Nephron (organoid): ENCODE results near the gene NELFA.

Experiments used
- H3K27ac Mint-ChIP-seq, 3 experiments: 2 replicates each; pipeline ENCODE4 v1.8.0; 2020; ENCODE audit warnings: mixed read lengths in 3 of 3, mild to moderate bottlenecking in 2 of 3, moderate library complexity in 1 of 3
- H3K27me3 Mint-ChIP-seq: 2 replicates; pipeline ENCODE4 v1.8.0; 2021; ENCODE audit warnings: low read depth, mild to moderate bottlenecking, moderate library complexity, mixed read lengths
- H3K36me3 Mint-ChIP-seq: 2 replicates; pipeline ENCODE4 v1.8.0; 2020; ENCODE audit warnings: low read depth, mixed read lengths
- H3K4me1 Mint-ChIP-seq: 2 replicates; pipeline ENCODE4 v1.8.0; 2020; ENCODE audit warnings: mixed read lengths
- H3K4me3 Mint-ChIP-seq, 3 experiments: 2 replicates each; pipeline ENCODE4 v1.8.0; 2020; ENCODE audit warnings: mild to moderate bottlenecking in 3 of 3, mixed read lengths in 3 of 3, moderate library complexity in 2 of 3
- H3K9me3 Mint-ChIP-seq: 2 replicates; pipeline ENCODE4 v1.8.0; 2020; ENCODE audit warnings: mixed read lengths
- TF ChIP-seq, protein P1 (sequence below), 3 experiments: fragments of 200-600 bp; sonication (generic); IDR thresholded peaks; one replicate each; pipeline ENCODE4 v1.5.0; 2021; ENCODE audit warnings: antibody characterized with exemption in 3 of 3; ENCODE audit not compliant: unreplicated experiment in 3 of 3

NELFA gene

GRCh38 chr4:2008921-2009650 is at the start of gene NELFA:
Gene NELFA (minus strand): TSS chr4:2008974. CDS start chr4:2008959, 15 bp downstream.
- no peaks in the 10 kb centered on the region for H3K27me3 Mint-ChIP-seq
- TF ChIP-seq, protein P1, sequence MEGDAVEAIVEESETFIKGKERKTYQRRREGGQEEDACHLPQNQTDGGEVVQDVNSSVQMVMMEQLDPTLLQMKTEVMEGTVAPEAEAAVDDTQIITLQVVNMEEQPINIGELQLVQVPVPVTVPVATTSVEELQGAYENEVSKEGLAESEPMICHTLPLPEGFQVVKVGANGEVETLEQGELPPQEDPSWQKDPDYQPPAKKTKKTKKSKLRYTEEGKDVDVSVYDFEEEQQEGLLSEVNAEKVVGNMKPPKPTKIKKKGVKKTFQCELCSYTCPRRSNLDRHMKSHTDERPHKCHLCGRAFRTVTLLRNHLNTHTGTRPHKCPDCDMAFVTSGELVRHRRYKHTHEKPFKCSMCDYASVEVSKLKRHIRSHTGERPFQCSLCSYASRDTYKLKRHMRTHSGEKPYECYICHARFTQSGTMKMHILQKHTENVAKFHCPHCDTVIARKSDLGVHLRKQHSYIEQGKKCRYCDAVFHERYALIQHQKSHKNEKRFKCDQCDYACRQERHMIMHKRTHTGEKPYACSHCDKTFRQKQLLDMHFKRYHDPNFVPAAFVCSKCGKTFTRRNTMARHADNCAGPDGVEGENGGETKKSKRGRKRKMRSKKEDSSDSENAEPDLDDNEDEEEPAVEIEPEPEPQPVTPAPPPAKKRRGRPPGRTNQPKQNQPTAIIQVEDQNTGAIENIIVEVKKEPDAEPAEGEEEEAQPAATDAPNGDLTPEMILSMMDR (IDR thresholded peaks at IDR 0.05; ENCODE audit: unreplicated experiment in 3 of 3), result peak; percentile 38 to 61 (median 51)
- peak within 1 kb of the TSS; percentile 94 to 98 (median 96) for H3K27ac Mint-ChIP-seq
- peaks cover 18% of the 10 kb centered on the region for H3K4me1 Mint-ChIP-seq
- peak within 1 kb of the TSS; percentile 94 to 100 (median 98) for H3K4me3 Mint-ChIP-seq
- H3K9me3 Mint-ChIP-seq, result no peaks in the 10 kb centered on the region
- H3K36me3 Mint-ChIP-seq, result peaks cover 17% of the 10 kb centered on the region

DNA sequence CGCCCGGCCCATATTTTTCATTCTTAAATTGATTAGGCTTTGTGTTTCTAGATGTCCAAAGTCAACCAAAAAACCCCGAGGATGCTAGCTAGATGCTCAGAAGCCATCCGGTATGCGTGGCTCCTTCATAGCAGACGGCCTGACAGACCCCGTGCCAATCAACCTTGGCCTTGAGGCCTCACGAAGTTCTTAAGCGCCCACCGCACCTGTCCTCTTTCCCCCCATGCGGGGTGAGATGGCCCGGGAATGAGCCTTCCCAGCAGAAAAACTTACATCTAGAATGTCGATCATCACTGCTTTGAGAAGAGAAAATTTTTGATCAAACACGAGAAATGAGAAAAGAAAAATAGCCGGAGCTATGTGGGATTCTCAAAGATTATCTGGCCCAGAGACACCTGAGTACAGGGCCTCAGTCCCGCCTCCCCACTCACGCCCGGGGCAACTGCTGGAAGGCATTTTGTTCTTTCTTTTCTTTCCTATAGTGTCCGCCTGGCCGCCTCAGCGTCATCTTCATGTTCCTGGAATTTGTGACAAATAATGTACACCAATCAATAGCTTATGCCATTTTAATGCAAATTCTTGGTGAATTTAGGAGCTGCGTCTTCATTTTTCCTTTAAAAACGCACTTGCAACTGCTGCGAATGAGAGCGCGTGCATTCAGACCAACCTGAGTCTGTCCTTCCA is 48.8 kb upstream of the NELFA start:
- H3K9me3 Mint-ChIP-seq, result peaks cover 2% of the 10 kb centered on the region
- peak overlapping the region; percentile 72 to 85 (median 75) for H3K4me3 Mint-ChIP-seq
- H3K27me3 Mint-ChIP-seq, result peaks cover 49% of the 10 kb centered on the region
- TF ChIP-seq, protein P1 (IDR thresholded peaks at IDR 0.05; ENCODE audit: unreplicated experiment in 3 of 3), result no peak
- peaks cover 4% of the 10 kb centered on the region for H3K4me1 Mint-ChIP-seq
- H3K27ac Mint-ChIP-seq, result peak overlapping the region in 2 of 3 experiments; percentile 77 to 78
- H3K36me3 Mint-ChIP-seq, result no peaks in the 10 kb centered on the region

DNA sequence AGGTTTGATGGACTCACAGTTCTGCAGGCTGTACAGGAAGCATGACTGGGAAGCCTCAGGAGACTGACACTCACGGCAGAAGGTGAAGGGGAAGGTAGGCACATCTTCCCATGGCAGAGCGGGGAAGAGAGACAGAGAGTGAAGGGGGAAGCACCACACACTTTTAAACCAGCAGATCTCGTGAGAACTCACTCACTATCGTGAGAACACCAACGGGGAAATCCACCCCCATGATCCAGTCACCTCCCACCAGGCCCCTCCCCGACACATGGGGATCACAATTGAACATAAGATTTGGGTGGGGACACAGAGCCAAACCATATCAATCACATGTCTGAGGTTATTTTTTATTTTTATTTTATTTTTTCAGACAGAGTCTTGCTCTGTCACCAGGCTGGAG is 45.4 kb upstream of the NELFA start:
- Mint-ChIP-seq H3K27me3 (peaks cover 57% of the 10 kb centered on the region), H3K27ac (no peak overlapping the region), H3K4me3 (peak overlapping the region in 2 of 3 experiments; percentile 44 to 59), H3K4me1 (peaks cover 4% of the 10 kb centered on the region), H3K36me3 (no peaks in the 10 kb centered on the region), H3K9me3 (peaks cover 2% of the 10 kb centered on the region)
- TF ChIP-seq, protein P1 (IDR thresholded peaks at IDR 0.05; ENCODE audit: unreplicated experiment in 3 of 3), result no peak

GRCh38 chr4:2051086-2051485 is 42.3 kb upstream of the NELFA start:
- H3K9me3 Mint-ChIP-seq, result peaks cover 2% of the 10 kb centered on the region
- H3K27ac Mint-ChIP-seq, result no peak overlapping the region
- TF ChIP-seq, protein P1 (IDR thresholded peaks at IDR 0.05; ENCODE audit: unreplicated experiment in 3 of 3), result no peak
- peaks cover 38% of the 10 kb centered on the region for H3K27me3 Mint-ChIP-seq
- no peaks in the 10 kb centered on the region for H3K36me3 Mint-ChIP-seq
- no peak overlapping the region for H3K4me3 Mint-ChIP-seq
- no peaks in the 10 kb centered on the region for H3K4me1 Mint-ChIP-seq

GRCh38 chr4:2049811-2050210 is 41.0 kb upstream of the NELFA start:
- TF ChIP-seq, protein P1 (IDR thresholded peaks at IDR 0.05; ENCODE audit: unreplicated experiment in 3 of 3), result no peak
- H3K27me3 Mint-ChIP-seq, result peaks cover 35% of the 10 kb centered on the region
- H3K27ac Mint-ChIP-seq, result no peak overlapping the region
- no peak overlapping the region for H3K4me3 Mint-ChIP-seq
- peaks cover 2% of the 10 kb centered on the region for H3K9me3 Mint-ChIP-seq
- no peaks in the 10 kb centered on the region for H3K4me1 Mint-ChIP-seq
- H3K36me3 Mint-ChIP-seq, result no peaks in the 10 kb centered on the region
